NCI-H2171 treated with DMSO at 0.1 percent for 48 hours (cell line): Measurements from ENCODE around the gene AACS.

Experiments used
- DNase-seq: peaks from one replicate; lab custom pipeline; 2025; lab: John Stamatoyannopoulos, UW

Gene AACS

DNA sequence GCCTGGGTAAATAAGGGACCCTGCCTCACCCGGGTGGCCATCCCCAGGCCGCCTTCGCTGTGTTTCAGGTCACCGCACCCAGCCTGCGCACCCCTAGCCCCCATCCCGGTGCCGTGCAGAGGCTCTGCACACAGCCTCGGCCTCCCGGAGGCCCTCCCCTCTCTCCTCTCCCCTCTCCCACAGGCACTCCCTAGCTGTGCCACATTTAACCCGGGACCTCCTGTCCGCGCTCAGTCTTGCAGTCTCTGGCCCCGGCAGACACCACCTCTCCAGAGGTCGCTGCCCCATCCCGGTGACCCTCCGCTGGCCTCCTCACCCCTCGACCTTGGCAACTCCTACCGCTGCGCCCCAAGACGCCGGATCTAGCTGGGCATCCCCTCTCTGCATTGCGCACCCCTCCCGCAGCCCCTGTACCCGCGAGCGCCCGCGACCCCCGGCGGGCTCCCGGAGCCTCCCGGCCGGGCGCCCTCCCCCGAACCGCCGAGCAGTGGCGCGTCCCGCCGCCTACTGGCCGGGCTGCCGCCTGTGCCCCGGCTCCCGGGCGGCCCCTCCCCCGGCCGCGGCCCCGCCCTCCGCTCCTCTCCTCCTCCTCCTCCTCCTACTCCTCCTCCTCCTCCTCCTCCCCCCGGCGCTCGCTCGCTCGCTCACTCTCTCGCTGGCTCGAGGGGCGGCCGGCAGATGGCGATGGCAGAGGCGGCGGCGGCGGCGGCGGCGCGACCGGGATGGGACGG is 120.7 kb downstream of the AACS start, which contains the start of gene TMEM132B:
Gene TMEM132B, plus strand, starts transcription at position 647 of the 731 bp plus-strand sequence.
- peak; percentile 80 for DNase-seq

DNA sequence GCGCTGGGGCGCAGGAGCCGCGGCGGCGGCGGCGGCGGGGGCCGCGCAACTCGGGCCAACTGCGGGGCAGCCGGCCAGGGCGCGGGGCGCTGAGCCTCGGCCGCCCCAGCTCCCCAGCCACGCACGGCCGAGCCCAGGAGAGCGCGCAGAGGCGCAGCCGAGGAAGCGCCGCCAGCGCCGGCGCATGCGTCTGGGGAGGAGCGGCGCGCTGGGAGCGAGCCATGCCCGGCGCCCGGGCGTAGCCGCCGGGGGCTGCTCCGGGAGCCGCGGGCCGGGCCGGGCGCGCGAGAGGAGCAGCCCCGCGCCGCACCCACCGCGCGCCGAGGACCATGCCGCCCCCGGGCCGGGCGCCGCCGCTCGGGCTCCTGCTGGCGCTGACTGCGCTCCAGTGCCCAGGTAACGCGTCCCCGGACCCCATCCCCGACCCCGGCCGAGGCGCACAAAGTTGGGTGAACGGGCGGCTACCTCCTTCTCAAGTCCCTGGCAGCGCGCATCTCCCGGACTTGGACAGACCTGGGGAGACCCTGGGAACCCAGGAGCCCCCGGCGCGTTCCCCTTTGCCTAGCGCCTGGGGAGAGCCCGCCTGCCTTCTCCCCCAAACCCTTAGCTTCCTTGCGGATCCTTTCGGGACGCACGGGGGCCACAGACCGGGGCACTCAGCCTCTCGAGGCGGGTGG is 121.4 kb downstream of the AACS start:
- DNase-seq, result no peak

DNA sequence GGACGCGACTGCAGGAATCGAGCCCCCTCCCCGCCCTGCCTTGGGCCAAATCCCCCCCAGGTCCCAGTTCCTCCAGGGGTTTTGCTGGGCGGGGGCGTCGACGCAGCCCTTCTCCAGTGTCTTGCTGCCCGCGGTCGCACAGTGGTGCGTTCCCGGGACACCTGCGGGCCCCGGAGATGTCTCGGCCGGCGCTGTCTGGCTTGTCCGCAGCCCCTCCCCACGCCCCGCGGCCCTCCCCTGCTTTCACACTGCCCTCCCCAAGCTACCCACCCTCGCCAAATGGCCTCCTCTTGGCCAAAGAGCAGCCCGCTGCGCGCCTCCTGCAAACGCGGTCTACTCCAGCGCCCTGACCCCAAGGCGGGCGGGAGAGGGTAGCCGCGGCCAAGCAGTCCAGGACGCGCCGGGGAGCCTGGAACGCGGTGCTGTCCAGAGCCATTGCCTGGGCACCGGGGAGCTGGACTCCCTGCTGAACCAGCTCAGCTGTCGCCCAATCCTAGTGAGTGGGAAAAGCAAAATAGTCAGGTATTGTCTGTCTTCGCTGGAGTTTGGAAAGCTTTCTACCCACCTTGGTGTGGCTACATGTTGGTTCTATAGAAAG is 122.0 kb downstream of the AACS start:
- DNase-seq, result no peak

DNA sequence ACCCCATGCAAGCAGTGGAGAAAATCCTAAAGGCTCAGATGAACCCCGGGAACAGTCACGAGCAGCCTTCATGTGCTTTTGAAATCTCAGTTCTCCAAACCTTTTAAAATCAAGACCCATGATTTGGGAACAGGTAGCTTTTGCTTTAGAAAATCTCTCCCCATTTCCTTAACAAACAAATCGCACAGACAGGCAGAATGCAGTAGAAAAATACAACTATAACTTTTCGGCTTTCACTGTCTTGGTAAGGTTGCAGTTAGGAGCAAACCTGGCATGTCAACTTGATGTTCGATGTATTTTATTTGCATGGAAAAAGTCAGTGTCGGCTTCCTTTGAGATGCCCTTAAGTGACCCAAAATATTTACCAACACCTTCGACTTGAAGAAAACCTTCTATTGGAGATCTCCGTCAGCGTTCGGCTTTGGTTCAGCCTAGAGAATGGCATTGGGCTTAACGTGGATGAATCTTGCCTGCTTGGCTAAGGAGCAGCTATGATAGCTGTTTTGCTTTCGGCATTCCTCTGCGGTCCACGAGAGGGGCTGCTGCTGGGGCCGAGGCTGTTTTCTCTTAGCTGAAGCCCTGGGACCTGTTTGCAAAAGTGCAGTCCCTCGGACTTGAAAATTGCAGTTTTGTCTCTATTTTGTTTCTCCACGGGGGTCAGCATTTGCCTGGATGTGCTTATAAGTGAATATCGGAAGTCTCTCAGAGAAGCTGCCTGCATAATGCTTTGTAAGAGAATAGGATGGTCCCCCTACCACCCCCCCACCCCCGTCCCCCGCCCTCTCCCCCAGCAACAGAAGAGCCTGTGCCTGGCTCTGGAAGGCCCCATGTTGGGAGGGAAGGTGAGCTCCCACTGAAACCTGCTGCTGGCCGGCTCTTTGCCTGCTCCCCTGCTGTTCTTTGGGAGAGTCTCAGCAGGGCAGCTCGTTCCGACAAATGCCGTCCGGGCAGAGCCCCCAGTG is 122.8 kb downstream of the AACS start:
- DNase-seq, result no peak

DNA sequence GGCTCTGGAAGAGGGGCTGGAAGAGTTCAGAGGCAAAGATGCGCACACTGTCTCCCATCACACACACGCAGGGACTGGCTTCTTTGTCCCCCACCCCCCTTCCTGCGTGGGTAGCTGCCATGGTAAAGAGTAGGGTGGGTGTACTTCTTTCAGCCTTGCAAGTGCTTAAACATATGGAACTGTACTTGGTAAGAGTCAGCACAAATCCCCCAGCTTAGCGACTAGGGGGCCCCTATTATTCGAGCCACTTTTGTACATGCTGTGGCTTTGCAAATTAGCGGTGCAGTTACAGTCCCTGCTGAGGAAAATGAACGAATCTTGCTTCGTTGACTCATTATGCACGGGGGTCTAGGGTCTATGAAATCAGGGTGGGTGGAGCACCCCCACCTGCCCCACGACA is 123.8 kb downstream of the AACS start:
- no peak for DNase-seq

GRCh38 chr12:125189502-125189901 is 124.3 kb downstream of the AACS start:
- no peak for DNase-seq

- no peak for DNase-seq
Measured at GRCh38 chr12:125191361-125192087, 126.3 kb downstream of the AACS start.

- no peak for DNase-seq
Measured at GRCh38 chr12:125192690-125193221, 127.5 kb downstream of the AACS start.
